Activated naive CD4-positive, alpha-beta T cell treated with anti-CD3 and anti-CD28 coated beads, Interleukin-2, amount 50 U/mL, for 72 hours (primary cell): ENCODE data around the gene C11orf65. TPM values are rescaled to one million over a fixed set of nuclear protein-coding genes. Genes with fewer than 3 reads are reported as not detected.

Experiments used
- ATAC-seq, 2 donors: fragments of 150-1000 bp; cut with Tn5 transposase; 2 replicates each; pipeline ENCODE4 v1.10.0; 2021; ENCODE audit warnings: mild to moderate bottlenecking in 2 of 2, moderate library complexity in 2 of 2
- DNase-seq, 2 donors: peaks; one replicate each; pipeline ENCODE4 v3.0.0; 2021 to 2022; ENCODE audit warnings: low spot score in 2 of 2
- H3K27ac Mint-ChIP-seq, 2 donors: one replicate each; pipeline ENCODE4 v1.8.0; 2022; ENCODE audit warnings: mild to moderate bottlenecking in 2 of 2, mixed read lengths in 2 of 2
- H3K36me3 Mint-ChIP-seq, 2 donors: one replicate each; pipeline ENCODE4 v1.8.0; 2022; ENCODE audit warnings: mixed read lengths in 2 of 2
- H3K9me3 Mint-ChIP-seq, 2 donors: one replicate each; pipeline ENCODE4 v1.8.0; 2022; ENCODE audit warnings: mixed read lengths in 2 of 2
- total RNA-seq, 2 donors: library from RNA; stranded (reverse); gene quantifications; one replicate each; pipeline ENCODE4 v1.2.3, GENCODE V29; 2022

Gene C11orf65, protein sequence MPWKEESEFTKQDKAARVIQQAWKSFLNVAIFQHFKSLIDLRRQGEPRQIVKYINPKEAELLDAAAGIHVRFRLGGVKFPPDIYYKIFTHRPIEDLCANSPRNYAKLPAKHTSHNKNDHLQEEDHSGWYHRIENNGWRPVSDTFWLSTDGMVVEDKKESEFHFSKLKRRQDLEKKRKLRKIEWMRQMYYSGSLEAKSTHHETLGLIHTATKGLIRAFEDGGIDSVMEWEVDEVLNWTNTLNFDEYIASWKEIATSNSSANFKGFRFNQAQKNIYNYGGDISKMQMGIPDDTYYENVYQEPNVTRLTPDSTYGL
- 1 to 10 TPM in 1 of 2 donors, under 1 TPM in 1; 0.66 to 1.2 TPM for total RNA-seq

DNA sequence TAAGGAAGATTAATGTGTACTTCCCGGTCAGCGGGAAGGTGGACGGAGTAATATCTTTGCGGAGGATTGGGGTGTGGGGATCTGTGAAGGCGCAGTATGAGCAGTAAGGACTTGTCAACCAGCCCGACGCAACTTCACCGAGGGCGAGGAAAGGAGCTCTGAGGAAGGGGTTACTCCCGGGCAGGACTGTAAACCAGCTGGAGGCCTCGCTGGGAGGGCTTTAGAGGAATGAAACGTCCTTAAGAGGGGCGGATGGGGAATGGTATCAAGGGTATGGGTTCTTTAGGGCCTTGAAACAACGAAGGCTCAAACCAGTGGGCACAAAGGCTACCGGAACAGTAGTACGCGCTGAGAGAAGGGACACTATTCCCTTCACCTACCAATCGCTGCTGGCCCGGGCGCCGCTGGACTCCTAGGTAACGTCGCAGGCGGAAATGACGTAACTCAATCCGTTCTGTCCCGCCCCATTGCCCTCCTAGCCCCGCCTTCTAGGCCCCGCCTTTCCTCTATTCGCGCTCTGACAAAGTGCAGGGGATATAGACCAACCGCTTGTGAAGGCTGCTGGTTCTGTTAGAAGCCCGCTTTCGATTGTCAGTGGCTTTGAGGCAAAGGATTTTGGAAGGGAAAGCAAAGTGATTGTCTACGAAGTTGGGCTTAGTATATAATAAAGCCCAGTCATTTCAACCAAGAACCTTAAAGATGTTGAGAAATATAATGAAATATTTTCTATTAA is at the start of gene C11orf65:
Gene C11orf65, minus strand, starts transcription at position 439 of the 733 bp plus-strand sequence. CDS start 5,970 bp downstream, outside the sequence.
- ATAC-seq = peak; percentile 99 to 100
- no peaks in the 10 kb centered on the region for H3K9me3 Mint-ChIP-seq

DNA sequence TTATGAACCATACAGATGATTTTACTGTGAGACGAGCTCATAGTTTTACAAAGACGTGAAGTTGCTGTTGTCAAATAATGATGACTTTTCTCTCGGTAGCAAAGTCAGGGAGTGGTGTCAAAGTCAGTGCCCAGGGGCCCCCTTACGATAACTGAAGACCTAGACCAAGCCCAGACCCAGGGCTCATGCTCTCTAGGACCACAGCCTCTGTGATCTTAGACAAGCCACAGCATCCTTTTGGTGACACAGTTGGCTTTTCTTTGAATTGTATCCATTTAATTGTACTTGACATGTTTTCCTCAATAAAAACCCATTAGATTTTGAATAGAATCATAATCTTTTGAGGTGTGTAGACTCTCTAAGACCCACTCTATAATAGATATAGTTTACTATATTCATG is 48.8 kb upstream of the C11orf65 start:
- Mint-ChIP-seq H3K27ac (no peak overlapping the region), H3K36me3 (peaks cover 12 to 21% of the 10 kb centered on the region in 2 donors), H3K9me3 (peaks cover 0 to 4% of the 10 kb centered on the region in 2 donors)
- DNase-seq (no peak), ATAC-seq (no peak)

More for the DNA sequence above, at the start of gene C11orf65:
- DNase-seq = peak; percentile 91 to 94
- Mint-ChIP-seq H3K36me3 (peaks cover 0 to 13% of the 10 kb centered on the region in 2 donors), H3K27ac (peak within 1 kb of the TSS; percentile 93 to 100)

DNA sequence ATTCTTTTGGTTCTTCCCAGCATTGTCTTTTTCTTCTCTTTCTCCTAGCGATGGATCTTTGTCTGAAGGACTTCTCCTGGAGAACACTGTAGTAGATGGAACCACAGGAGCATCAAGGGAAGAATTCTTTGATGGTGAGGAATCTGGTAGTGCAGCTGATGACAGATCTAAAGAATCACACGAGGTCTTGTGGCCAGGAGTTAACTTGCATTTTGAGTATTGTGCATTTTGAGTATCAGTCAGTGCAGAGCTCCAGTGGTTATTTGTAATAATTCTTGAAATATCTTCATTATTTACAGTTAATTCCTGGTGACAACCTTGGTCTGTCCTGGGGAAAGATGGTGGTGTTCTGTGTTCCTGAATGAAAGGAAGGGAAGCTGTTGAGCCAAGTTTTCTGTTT is 45.4 kb upstream of the C11orf65 start:
- Mint-ChIP-seq H3K36me3 (peaks cover 17 to 21% of the 10 kb centered on the region in 2 donors), H3K27ac (no peak overlapping the region), H3K9me3 (peaks cover 0 to 4% of the 10 kb centered on the region in 2 donors)
- no peak for ATAC-seq
- DNase-seq = no peak

DNA sequence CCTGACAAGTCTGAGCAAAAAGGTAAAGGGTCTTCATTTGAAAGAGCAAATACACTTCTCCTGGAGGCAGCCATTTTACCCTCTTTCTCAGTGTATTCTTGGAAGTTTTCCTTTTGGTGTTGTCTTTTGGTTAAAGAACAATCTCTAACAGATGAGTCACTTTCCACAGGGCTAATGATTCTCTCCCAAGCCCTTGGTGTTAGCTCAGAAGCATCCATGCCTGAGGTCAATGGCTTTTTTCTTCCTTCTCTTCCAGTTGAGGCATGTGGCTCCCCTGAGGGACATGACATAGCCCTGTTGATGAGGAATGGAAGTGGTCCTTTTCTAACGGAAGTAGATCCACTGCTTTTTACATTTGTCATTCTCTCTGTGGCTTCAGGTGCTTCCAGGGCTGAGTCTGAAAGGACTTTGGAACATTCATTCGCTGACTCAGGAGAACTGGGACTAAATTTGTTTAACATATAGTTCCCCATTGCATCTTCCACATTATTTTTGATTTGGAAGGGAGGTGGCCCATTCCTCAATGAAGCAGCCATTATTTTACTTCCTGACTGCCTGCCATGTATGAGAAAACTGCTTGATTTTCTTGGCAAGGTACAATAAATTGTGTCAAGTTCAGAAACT is 44.6 kb upstream of the C11orf65 start:
- Mint-ChIP-seq H3K27ac (no peak overlapping the region), H3K9me3 (peaks cover 0 to 4% of the 10 kb centered on the region in 2 donors), H3K36me3 (peaks cover 17 to 21% of the 10 kb centered on the region in 2 donors)
- no peak for DNase-seq
- no peak for ATAC-seq

DNA sequence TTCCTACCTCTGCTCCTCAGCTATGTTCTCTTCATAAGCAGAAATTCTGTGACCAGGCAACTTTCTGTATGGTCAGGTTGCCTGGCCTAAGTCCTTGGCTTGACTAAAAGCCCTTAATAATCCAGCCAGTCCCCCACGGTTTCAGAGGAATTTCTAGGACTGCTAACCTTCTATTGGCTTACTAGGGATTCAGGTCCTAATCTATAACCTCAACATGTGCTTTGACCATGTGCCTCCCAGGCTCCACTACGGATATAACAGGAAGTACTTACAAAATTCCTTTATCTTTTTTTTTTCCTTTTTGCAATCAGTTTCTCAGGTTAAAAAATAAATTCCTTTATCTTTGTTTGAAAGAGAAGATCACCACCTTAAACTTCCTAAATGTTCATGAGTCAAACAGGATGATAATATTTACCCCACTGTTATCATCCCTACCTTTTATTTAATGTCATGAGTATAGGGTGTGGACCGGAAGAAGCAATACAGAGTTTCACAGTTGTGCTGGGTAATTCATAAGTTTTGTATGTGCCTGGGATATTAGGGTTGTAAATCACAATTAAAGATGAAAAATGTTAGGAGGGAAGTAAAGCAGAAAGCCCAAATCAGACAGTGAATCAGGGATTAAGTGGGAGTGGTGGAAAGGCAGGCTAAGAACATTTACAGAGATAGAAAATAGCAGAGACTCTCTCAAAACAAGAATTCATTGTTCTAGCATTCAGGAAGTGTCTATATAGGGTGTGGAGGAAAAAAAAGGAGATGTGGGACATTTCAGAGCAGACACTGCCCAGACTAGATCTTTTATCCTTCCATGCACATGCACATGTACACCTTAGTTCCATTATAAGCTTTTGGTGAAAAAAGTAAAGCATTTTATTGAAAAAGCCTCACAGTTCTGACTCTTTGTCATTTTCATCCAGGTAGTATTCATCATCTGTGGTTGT is 41.6 kb upstream of the C11orf65 start:
- Mint-ChIP-seq H3K9me3 (no peaks in the 10 kb centered on the region), H3K36me3 (peaks cover 11 to 13% of the 10 kb centered on the region in 2 donors), H3K27ac (no peak overlapping the region)
- ATAC-seq = no peak
- no peak for DNase-seq

DNA sequence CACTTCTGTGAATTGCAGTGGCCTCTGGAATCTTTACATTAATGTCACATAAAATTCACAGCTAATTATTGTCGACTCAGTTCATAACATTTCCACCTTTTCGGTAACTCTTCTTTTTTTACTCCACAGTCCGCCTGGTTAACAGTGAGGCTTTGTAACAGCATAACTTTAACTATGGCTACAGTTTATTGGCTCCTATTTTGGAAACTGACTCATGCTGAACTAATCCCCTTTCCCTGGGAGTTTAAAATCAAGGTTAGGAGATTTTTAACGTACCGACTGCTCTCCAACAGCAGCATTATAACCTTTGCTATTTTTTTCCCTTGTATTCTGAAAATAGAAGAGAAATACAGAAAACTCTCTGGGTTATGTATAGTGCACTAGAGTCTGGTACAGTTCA is 34.1 kb upstream of the C11orf65 start:
- ATAC-seq (no peak), DNase-seq (no peak)
- Mint-ChIP-seq H3K9me3 (no peaks in the 10 kb centered on the region), H3K27ac (no peak overlapping the region), H3K36me3 (no peaks in the 10 kb centered on the region)

DNA sequence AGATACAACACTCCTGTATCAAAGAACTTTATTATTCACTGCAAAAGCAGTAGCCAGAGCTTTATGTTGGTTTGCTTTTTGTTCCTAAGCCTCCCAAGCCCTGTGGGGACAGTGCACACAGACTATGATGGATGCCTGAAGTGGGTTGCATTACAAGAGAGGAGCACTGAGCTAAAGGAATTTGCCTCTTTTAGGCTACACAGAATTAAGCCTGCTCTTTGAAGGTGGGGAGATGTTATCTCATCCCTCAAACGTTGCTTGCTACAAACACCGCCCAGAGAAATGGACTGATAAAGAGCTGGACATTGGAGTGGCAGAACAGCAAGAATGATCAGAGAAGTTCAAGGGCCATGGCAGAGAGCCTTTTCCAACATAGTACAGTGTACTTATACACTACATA is 33.4 kb upstream of the C11orf65 start:
- Mint-ChIP-seq H3K36me3 (no peaks in the 10 kb centered on the region), H3K27ac (no peak overlapping the region), H3K9me3 (no peaks in the 10 kb centered on the region)
- ATAC-seq (no peak), DNase-seq (no peak)

DNA sequence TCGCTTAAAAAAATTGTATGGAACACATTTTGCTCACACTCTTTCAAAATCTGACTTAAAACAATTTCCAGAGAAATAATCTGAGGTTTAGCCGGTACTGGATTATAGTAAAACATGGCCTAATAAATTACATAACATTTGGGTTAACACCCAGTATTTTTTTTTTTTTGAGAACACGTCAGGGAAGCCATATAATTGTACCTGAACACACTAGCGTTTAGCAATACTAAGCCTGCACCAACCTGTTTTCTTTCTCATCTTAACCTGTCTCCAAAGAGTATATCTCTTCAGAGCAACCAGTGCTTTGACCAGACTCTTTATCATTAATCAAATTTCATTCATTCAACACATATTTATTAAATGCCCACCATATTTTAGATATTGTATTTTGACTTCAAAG is 32.8 kb upstream of the C11orf65 start:
- Mint-ChIP-seq H3K36me3 (no peaks in the 10 kb centered on the region), H3K9me3 (no peaks in the 10 kb centered on the region), H3K27ac (peak overlapping the region in 1 of 2 donors; percentile 87)
- ATAC-seq = no peak
- no peak for DNase-seq

DNA sequence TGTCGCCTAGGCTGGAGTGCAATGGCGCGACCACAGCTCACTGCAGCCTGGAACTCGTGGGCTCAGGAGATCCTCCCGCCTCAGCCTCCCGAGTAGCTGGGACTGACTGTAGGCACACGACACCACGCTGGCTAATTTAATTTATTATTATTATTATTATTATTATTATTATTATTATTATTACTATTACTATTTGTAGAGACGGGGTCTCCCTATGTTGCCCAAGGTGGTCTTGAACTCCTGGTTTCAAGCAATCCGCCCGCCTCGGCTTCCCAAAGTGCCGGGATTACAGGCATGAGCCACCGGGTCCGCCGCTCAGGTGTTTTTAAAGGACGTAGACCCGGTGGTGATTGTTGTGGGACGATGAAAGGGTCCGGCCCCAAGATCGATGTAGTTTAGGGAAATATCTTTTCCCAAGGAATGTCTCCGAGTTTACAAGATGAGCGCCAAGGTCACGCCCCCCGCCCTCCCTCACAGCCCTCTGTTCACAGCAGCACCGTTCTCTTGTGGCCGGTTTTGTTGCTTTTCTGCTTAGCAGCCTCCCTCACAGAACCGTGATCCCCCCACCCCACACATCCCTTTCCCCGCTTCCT is 31.6 kb upstream of the C11orf65 start:
- ATAC-seq (no peak), DNase-seq (no peak)
- Mint-ChIP-seq H3K36me3 (no peaks in the 10 kb centered on the region), H3K27ac (peak overlapping the region; percentile 87 to 99), H3K9me3 (no peaks in the 10 kb centered on the region)

DNA sequence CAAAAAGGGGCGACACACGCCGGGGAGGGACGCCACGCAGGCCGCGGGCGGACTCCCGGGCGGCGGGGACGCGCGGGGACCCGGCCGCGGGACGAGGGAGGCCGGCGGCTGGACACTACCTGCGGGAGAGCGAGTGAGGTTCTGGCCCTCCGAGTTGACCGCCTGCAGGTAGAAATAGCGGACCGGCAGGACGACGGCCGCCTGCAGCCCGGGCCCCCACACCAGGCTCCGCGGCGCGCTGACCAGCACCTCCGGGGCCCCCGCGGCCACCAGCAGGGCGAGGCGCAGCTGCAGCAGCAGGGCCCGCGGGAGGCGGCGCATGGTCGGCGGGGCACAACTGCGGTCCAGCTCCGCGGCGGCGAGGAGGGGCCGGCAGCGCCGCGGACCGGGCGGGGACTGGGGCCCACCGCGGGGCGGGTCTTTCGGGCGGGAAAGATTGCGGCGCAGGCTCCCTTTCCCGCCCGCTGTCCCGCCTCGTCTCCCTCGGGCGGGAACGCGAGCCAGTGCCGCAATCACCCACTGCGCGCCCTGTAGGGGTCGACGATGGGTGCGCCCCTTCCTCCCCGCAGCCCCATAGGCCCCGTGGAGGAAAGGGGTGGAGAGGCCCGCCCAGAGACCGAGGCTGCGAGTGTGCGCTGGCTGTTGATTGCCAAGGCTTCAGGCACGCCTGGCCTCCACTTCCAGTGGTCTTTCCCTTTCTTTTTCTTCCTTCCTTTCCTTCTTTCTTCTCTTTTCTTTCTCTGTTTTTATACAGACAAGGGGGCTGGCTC is 30.9 kb upstream of the C11orf65 start, which contains the start of gene POGLUT3:
Gene POGLUT3, minus strand, starts transcription at position 339 of the 770 bp plus-strand sequence. Its CDS starts 18 bp downstream, at position 321.
- H3K36me3 Mint-ChIP-seq = no peaks in the 10 kb centered on the region
- peak within 1 kb of the TSS; percentile 90 to 99 for H3K27ac Mint-ChIP-seq
- no peaks in the 10 kb centered on the region for H3K9me3 Mint-ChIP-seq
- ATAC-seq (peak; percentile 55 to 64), DNase-seq (peak; percentile 33 to 70)

DNA sequence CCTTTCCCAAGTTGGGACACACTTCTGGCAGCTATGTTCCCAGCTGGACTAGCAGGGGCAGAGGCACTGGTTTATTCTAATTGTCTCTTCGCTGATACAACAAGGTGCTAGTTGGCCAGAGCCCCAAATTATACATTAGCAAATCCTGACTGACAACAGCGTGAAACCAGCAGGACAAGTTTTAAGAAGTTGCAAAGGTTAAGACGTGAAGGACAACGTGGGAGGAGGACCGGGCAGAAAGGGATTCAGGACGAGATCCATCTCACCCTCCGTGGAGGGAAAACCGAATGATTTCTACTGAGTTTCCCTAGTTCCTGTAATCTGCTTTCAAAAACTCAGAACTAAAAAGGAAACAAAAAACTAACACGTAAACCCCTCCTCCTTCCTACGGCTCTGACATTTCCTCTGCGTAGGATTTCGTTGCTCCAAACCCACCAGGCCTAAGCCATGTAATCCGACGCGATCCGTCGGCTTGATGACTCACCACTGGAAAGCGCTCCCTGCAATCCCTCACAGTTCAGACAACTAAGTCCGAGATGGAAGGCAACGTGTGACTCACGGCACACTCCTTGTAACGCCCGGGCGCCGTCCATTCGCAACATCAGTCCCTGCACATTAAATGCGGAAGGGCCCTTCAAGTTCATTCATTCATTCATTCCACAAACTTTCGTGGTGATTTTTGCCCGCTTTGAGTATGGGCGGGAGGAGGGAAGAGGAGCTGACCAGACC is 30.2 kb upstream of the C11orf65 start:
- DNase-seq (peak; percentile 60 to 82), ATAC-seq (peak; percentile 92 to 97)
- H3K27ac Mint-ChIP-seq = peak overlapping the region; percentile 90 to 99
- no peaks in the 10 kb centered on the region for H3K36me3 Mint-ChIP-seq
- no peaks in the 10 kb centered on the region for H3K9me3 Mint-ChIP-seq

DNA sequence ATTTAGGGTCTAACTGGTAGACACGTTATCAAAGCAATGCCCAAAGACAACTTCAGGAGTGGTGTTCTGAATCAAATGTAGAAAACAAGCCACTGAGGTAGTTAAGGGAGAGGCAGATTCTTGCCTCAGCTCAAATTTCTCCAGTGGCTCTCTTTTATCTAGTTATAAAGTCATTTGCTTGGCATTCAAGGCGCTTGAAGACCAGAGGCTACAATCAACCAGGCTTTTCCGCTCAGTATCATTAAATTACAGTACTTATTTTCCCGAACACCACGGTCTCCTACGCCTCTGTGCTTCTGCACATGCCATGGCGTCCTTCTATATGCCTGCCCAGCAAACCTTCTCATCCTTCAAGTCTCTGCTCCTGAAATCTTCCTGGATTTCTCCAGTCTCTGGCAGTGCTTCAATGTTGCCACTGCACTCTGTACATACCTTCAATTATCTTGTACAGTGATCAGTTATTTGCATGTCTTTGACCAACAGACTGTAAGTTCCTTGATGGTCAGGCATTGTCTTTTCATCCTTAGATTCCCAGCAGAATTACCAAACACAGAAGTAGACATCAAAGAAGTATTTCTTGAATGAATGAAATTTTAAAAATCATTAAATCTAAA is 29.4 kb upstream of the C11orf65 start:
- ATAC-seq = no peak
- H3K9me3 Mint-ChIP-seq = no peaks in the 10 kb centered on the region
- DNase-seq = no peak
- no peaks in the 10 kb centered on the region for H3K36me3 Mint-ChIP-seq
- H3K27ac Mint-ChIP-seq = peak overlapping the region in 1 of 2 donors; percentile 90

DNA sequence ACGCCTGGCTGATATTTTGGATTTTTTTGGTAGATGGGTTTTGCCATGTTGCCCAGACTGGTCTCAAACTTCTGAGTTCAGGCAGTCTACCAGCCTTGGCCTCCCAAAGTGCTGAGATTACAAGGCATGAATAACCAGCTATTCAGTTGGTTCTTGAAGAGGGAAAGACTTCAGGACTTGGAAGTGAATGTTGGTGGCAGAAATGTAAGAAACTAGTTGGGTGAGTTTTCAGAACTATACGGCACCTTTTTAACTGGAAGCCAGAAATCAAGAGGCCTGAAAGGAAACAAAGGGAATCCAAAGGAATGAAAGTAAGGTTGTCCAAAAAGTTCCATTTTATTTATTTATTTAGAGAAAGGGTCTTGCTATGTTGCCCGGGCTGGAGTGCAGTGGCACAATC is 28.0 kb upstream of the C11orf65 start:
- H3K27ac Mint-ChIP-seq = no peak overlapping the region
- ATAC-seq = no peak
- H3K36me3 Mint-ChIP-seq = no peaks in the 10 kb centered on the region
- no peak for DNase-seq
- no peaks in the 10 kb centered on the region for H3K9me3 Mint-ChIP-seq

DNA sequence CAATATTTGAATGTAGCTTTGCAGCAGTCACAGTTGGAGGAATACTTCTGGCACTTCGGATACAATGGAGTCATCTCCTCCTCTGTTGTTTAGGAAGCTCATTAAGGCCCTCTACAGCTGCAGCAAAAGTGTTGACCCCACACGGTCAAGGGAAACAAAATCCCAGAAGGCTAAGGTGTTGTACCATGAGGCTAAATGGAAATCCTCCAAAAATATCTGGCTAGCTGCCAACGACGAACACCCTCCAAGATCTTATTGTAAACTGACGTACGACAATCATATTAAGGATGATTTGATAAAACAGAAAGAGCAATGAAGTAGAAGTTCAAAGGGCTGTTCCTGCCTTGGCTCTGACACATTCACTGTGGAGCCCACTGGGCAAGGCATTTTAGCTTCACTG is 26.9 kb upstream of the C11orf65 start:
- Mint-ChIP-seq H3K36me3 (peaks cover 0 to 4% of the 10 kb centered on the region in 2 donors), H3K27ac (no peak overlapping the region), H3K9me3 (no peaks in the 10 kb centered on the region)
- DNase-seq (no peak), ATAC-seq (no peak)
